Spleen (tissue), 7 donors: Measurements from ENCODE around the gene RIMS4.

Experiments used
- CTCF ChIP-seq, 11 experiments: fragments of 200-600 bp in 7 of 11; fragments of 450-650 bp in 4 of 11; sonication (generic) in 4 of 11; IDR thresholded peaks in 8 of 11; conservative IDR thresholded peaks in 3 of 11; 1 replicate in 7 of 11; 2 replicates in 4 of 11; pipeline versions ENCODE4 v1.4.0 to v1.8.0; 2016 to 2021; ENCODE audit warnings: antibody characterized with exemption in 11 of 11, inconsistent platforms in 4 of 11, mild to moderate bottlenecking in 1 of 11
- POLR2AphosphoS5 ChIP-seq, 3 donors: sonication (generic); formaldehyde crosslinking; IDR thresholded peaks; one replicate each; pipeline ENCODE4 v1.5.1; 2017; ENCODE audit warnings: antibody characterized with exemption in 3 of 3
- donor health status: DM: no; HTN: no; CAD: no; lungs with moderate emphysema.
- donor health status: DM: no; HTN: no; CAD: no.
- donor health status: DM: no; HTN: no; CAD: no.

- no peak for TF ChIP-seq CTCF (IDR thresholded peaks at IDR 0.05 in 8 of 11, conservative IDR thresholded peaks at IDR 0.05 in 3 of 11)
- TF ChIP-seq POLR2AphosphoS5 (IDR thresholded peaks at IDR 0.05) = no peak
Observed at GRCh38 chr20:44707018-44707579, 103.2 kb downstream of the RIMS4 start.
